ENCODE measurements around the gene NSUN2. TPM values are rescaled to one million over a fixed set of nuclear protein-coding genes. Genes with fewer than 3 reads are reported as not detected.

NSUN2 gene
- total RNA-seq, 4 donors from 2014 or later: 34.1 to 49.6 (median 41.9) TPM

DNA sequence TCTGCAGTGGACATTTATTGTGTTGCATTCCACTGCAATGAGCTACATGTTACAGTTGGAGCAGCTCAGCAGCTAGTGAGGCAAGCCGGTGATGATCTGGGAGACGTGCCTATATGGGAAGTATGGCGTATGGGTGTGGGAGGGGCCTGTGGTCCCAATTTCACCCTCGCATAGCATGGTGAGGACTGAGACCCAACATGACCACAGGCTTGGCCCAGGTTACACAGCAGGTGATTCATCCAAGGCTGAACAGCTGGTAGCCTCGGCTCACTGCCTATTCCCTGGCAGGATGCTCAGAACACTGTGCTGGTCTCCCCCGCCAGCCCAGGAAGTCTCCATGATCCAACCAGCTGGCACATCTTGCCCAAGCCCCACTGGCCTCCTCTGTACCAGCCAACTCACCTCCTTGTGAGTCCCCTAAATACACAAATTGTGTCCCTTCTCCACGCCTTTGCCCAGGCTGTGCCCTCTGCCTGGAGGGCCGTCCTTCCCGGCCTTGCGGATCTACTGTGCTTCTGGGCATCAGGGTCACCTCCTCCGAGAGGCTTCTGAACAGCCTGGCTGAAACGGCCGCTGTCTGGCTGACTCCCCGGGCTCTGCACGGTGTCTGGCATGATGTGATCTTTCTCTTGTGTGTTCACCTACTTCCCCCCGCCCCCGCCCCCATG lies 81.4 kb downstream of the NSUN2 start:
- Histone ChIP-seq H3K36me3 (no peaks in the 10 kb centered on the region), H3K9me3 (no peaks in the 10 kb centered on the region), H3K27me3 (no peaks in the 10 kb centered on the region), H3K4me1 (no peaks in the 10 kb centered on the region), H3K4me3 (replicated peaks in 1 of 3) (no peak overlapping the region), H3K27ac (no peak overlapping the region)
- no peak for TF ChIP-seq POLR2A (IDR thresholded peaks at IDR 0.05)
- TF ChIP-seq, protein P1, sequence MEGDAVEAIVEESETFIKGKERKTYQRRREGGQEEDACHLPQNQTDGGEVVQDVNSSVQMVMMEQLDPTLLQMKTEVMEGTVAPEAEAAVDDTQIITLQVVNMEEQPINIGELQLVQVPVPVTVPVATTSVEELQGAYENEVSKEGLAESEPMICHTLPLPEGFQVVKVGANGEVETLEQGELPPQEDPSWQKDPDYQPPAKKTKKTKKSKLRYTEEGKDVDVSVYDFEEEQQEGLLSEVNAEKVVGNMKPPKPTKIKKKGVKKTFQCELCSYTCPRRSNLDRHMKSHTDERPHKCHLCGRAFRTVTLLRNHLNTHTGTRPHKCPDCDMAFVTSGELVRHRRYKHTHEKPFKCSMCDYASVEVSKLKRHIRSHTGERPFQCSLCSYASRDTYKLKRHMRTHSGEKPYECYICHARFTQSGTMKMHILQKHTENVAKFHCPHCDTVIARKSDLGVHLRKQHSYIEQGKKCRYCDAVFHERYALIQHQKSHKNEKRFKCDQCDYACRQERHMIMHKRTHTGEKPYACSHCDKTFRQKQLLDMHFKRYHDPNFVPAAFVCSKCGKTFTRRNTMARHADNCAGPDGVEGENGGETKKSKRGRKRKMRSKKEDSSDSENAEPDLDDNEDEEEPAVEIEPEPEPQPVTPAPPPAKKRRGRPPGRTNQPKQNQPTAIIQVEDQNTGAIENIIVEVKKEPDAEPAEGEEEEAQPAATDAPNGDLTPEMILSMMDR (IDR thresholded peaks at IDR 0.05): no peak
- WGBS, 2 donors: 88 to 90% methylated on average over 17 of the region's 17 CpGs
- no peak for DNase-seq
- intact Hi-C loops (cut with DNase I): no loop called here

DNA sequence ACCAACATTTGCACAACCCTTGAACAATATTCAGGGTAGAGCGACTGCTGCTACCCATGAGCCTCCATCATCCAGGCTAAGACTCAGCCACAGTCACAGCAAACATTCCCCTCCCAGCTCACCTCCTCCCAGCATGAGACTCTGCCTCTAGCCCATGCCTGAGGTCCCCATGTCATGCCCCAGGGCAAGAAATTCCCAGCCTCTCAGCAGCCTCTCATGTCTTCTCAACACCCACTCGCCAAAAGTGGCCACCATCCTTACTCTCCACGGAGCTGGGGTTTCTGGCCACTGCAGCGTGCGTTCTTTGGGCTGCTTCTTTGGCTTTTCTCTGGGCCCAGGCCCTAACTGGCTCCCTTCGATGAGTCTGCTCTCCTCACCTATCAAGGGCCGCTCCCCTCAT lies 82.2 kb downstream of the NSUN2 start:
- Histone ChIP-seq H3K36me3 (no peaks in the 10 kb centered on the region), H3K9me3 (no peaks in the 10 kb centered on the region), H3K4me3 (replicated peaks in 1 of 3) (no peak overlapping the region), H3K27ac (no peak overlapping the region), H3K27me3 (no peaks in the 10 kb centered on the region), H3K4me1 (peaks cover 0 to 4% of the 10 kb centered on the region in 2 donors)
- TF ChIP-seq, protein P1 (IDR thresholded peaks at IDR 0.05): no peak
- TF ChIP-seq POLR2A (IDR thresholded peaks at IDR 0.05): no peak
- 88 to 89% methylated on average over 7 of the region's 7 CpGs for WGBS, 2 donors
- intact Hi-C loops (cut with DNase I): no loop called here
- no peak for DNase-seq

Other genes with a start within 250 kb of the NSUN2 start
- 1 to 10 TPM; 2.0 to 4.0 (median 2.6) TPM for gene UBE2QL1, start 184.2 kb downstream of the NSUN2 start, total RNA-seq
- 1 to 10 TPM; 3.0 to 7.5 (median 5.0) TPM for gene SRD5A1, start 396 bp upstream of the NSUN2 start, total RNA-seq
- gene TENT4A, start 80.4 kb upstream of the NSUN2 start, total RNA-seq: 10 to 100 TPM; 19.8 to 41.2 (median 29.4) TPM

All from thyroid gland (tissue), 4 donors.